GM12891 (cell line): ENCODE measurements around the gene FAM156A.

Source experiments
- POLR2A ChIP-seq: IDR thresholded peaks from 2 replicates; pipeline ENCODE4 v1.6.1; 2011; ENCODE audit warnings: low read depth, low read length, control low read depth
- POLR2AphosphoS5 ChIP-seq: IDR thresholded peaks from 2 replicates; pipeline ENCODE4 v1.6.1; 2011; ENCODE audit warnings: low read depth, low read length, control low read depth
- TAF1 ChIP-seq: IDR thresholded peaks from 2 replicates; pipeline ENCODE4 v1.6.1; 2011; ENCODE audit warnings: low read depth, low read length, control low read depth

DNA sequence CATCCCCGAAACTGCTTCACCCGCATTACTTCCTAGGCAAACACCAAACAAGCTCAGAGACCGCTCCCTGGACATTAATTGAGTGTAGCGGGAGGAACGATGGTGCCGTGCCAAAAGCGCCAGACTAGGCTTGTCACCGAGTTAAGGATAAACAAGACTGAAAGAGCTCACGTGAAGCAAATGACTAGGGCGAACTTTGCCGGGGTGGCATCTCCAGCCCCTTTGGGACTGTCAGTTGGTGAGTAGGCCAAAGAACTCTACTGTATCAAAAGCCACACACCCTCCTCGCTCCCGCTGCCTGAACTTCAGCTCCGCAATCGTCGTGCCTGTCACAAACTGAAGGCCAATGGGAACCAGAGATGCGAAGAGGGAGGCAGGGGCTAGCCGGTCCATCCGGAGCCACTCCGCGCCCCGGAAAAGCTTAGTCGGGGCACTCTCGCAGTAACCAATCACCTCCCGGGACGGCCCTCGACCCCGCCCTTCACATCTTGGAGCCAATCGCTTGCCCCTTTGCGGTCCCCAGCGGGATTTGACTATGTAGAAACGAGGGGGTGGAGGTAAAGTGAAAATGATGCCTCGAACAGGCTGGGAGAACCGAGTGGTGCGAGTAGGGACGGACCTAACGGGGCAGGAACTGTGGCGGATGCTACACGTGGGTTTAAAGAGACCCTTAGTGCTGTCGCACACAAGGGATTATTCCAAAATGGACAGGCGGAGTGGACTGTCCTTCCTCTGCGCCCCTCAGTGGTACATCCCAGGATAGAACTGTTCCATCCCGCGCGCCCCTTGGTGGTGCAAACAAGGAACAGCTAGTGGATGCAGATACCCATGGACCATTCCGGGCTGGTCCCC is 37.0 kb upstream of the FAM156A start:
- no peak for TF ChIP-seq POLR2AphosphoS5
- TF ChIP-seq POLR2A = 0 out of 2 replicates have a peak, but pooled peaks have one; percentile 16
- peak; percentile 29; the same call in 1 of the 2 replicates for TF ChIP-seq TAF1
